CD4-positive, alpha-beta T cell treated with Interleukin-2 at 100 ng/mL for 4 hours (primary cell): ENCODE measurements around the gene PARP16.
"Not testable (repeated sequence)": the region's sequence is repeated elsewhere in the genome, so short reads cannot be mapped to it uniquely, and the experiment has no call there.

ENCODE experiments used
- DNase-seq: peaks from one replicate; pipeline ENCODE4 v3.0.0-alpha.2; 2020; ENCODE audit warnings: low spot score

PARP16 gene

DNA sequence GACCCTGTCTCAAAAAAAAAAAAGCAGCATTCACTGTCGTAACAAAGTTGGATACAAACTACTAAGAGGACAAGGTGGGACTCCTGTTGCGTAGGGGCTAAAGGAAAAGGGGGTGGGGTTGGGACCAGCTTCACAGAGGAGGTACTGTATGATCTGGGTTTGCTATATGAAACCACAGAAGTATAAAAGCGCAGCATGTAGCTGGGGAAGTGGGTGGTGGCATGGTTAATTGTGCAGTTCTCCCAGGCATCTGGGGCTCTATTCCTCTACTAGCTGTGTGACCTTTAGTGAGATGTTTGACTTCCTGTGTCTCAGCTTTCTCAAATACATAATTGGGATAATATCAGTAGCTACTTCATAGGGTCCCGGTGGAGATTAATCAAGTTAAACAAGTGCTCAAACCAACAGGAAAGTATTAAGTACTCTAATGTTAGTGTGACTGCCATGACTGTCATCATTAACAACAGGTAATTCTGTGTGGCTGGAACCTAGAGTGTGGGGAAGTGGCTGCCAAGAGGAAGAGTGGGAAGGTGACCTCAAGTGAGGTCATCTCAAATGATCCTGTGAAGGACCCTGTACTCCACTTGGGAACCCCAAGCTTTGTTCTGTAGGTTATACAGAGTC lies 11.5 kb downstream of the PARP16 start:
- DNase-seq: no peak

DNA sequence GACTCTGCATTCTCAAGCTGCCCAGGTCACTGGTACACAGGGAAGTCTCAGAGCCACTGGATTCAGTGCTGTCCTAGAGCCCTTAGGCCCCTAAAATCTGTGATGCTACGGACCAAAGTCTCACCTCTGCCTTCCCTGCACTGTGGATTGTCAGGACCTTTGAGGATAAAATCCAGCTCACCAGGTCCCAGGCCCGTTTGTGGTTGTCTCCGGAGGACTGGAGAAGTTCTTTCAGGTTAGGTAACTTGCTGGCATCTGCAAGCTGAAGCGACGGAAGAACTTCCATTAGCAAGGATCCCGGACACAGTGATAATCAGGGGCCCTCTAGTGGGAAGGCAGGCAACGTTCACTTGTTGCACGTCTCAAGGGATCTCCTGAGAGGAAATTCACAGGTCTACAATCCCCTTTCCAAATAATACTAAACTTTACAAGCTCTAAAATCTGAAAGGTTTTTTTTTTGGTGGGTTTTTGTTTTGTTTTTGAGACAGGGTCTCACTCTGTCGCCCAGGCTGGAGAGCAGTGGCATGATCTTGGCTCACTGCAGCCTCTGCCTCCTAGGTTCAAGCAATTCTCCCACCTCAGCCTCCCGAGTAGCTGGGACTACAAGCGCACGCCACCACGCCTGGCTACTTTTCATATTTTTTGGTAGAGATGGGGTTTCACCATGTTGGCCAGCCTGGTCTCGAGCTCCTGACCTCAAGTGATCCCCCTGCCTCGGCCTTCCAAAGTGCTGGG lies 15.7 kb downstream of the PARP16 start:
- not testable (repeated sequence) for DNase-seq

DNA sequence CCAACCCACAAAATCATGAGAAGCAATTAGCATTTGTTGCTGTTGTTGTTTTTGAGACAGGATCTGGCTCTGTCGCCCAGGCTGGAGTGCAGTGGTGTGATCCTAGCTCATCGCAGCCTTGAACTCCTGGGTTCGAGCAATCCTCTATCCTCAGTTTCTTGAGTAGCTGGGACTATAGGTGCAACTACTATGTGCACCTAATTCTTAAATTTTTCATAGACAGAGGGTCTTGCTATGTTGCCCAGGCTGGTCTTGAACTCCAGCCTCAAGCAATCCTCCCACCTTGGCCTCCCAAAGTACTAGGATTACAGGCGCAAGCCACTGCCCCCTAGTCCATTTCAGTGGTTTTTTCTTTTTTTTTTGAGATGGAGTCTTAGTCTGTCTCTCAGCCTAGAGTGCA lies 18.3 kb downstream of the PARP16 start:
- no peak for DNase-seq

DNA sequence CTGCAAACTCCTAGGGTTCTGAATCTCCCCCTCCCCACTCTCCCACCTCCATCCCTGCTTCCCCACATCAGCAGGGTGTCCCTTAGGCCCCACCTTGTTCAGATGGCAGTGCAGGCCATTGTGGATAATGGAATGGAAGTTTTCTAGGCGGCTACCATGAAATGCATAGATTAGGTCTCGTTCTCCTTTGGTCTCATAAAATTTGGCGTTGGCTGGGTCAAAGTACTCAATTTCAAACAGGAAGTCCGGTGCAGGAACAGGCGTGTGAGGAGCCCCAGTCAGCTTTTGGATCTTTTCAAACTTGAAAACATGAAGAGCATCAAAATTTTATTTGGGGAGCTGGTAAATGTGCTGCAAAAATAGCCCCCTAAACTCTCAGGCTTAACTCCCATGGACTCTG lies 20.2 kb downstream of the PARP16 start:
- DNase-seq: no peak

DNA sequence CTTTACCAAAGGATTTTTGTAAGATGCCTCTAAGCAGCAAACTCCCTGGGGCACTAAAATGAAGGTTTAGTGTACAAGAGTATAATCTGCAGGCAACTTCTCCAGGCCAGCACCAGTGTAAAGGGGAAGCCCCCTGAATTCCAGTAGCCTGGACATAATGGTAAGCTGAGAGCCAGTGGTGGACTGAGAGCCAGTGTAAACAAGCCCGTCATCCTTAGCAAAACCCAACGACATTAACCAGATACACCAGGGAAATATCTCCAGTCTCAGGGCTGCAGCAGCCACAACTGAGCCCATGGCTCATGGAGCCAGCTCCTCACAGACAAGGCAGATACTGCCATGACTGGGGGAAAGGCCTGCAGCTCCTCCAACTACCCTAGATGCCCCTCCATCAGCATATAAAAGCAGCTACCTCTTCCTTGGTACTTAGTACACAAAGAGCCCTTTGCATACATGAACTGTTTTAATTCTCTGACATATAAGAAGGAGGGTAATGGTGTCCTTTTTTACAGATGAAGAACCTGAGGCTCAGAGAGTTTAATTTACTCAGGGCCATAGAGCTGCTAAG lies 21.7 kb downstream of the PARP16 start:
- no peak for DNase-seq

DNA sequence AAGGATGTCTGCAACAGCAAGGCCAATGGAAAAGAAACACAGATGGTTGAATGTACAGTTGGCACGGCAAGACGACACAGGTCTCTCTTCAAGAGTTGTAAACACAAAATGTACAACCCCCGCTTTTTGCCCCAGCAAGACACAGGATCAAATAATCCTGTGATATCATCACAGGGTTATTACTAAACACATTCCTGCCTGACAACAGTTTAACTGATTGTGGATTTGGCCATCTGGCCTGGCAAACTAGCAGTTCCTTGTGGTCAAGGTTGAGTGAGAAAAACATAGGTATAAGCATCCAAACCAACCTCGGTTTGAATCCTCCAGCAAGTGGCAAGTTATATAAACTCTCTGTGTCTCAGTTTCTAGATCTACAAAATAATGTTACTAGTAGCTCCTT lies 23.4 kb downstream of the PARP16 start:
- no peak for DNase-seq

DNA sequence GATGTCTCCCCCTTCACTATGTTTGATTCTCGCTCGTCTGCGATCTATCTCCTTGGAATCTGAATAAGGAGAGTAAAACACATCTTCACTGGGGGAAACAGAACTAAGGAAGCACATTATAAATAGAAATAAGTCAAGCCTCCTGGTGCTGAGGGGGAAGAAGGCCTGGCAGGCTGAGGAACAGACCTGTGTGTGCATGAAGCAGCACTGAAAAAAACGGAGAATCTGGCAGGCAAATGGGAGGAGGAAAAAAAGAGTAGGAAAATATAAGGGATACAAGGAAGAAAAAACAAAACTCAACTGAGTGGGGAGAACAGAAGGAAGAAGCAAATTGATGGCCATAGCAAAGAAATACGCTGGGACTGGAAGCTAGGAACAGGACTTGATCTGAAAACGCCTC lies 25.7 kb downstream of the PARP16 start:
- no peak for DNase-seq

DNA sequence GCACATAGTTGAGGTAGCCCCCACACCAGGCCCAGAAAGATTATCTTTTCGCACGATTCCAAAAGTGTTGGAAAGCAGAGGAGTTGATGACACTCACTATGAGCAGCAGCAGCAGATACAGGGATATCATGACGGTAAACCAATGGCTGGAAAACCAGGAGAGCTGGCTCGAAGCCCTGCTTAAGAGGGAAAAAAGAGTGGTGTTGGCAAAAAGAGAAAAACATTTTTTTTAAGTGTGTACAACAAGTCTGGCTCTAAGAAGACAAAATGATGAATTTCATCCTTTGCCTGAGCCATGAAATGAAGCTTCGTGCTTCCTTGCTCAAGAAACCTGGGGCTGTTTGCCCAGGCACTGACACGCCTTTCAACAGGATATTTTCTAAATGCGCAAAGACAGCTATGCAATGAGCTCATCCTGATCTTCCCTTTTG lies 27.3 kb downstream of the PARP16 start:
- DNase-seq: no peak

DNA sequence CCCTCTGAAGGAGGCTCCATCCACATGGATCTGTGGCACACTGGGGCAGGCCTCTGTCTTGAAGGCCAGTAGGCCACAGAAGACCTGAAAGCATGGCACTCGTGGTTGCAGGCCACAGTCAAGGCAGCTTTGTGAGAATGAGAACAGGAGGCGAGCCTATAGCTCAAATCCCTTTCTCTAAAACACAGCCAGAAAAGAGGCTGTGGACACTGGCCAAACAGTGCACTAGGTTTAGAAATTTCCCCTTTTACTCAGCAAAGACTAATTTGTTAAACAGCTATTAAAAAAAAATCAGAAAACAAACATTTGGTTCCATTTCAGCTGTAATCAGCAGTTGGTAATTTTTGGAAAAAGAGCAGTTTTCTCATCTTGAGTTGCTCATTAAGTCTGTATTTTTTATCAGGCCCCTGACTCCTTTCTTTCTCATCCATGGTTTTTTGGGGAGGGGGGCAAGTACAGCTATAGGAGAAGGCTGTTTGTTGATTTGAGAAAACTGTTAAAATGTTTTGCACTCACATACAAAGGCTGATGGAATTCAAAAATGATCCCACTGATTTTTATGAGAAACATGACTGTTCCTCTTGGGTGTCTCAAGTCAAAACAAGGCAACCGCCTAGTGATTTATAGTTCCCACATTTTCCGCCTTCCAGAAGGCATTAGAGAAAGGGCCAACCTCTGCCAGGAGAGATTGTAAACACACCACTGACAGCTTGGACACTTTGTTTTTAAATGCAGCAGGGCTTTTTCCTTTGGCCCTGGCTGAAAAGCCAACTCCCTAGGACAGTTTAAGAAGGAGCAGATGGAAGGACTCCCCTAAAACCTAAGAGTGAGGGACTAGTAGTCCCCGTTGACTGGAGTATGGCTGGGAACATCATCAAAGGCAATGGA lies 28.1 kb downstream of the PARP16 start:
- no peak for DNase-seq

DNA sequence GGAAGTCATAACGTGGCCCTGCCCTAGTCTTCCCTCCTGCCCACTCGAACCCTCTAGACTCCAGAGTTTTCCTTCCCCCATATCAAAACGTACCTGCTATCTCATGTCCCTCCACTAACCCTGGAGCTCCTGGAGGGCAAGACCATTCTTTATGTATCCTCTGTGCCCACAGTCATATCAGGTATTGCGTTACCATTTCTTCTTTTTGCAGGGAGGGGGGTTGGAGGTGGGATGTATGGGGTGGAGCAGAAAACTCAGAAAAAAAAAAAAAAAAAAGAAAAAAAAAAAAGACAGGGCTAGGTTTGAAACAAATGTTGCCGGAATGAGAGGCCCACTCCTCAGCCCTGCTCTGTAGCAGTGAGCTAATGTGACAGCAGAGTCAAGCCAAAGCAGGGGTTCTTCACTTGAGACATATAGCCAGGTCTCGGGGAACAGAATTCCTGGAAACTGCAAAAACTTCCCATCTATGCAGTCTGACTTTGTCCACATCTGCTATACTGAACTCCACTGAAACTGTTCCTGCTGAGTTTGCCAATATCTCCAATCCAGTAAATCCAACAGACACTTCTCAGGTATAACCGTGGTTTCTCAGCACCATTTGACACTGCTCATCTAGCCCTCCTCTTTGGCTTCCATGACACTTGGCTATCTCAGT lies 31.1 kb downstream of the PARP16 start:
- no peak for DNase-seq

DNA sequence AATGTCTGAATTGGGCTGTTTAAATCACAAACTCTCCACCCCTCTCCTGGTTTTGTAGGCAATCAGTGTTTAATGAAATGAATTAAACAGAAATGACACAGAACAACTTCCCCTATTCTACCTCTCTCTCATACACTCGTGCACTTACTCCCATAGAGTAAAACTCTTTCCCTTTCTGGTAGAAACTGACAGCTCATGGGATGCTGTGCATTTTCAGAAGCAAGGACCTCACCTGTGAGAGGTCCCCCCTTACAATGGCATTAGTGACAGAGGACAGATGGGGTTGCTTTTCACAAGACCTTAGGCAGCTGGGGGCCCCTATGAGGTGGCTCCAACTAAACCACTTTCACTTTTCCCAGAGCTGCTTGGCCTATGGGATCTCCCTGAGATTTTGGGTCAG lies 31.9 kb downstream of the PARP16 start:
- no peak for DNase-seq

DNA sequence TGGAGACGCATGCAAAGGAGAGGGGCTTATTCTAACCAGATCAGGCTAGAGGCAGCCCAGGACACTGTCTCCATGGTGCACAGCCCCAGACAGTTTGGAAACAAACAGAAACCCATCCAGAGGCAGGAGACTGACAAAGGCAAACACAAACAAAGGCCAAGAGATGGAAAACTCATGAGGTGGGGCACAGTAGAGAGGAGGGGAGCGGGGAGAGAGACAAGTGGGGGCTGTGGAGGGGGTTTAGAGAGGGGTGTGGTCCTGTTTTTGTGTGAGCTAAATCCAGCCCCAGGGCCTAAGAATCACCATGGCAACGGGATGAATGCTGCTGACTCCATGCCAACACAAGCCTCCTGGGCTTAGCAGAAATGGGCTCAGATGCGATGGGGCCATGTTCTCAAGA lies 32.3 kb downstream of the PARP16 start:
- no peak for DNase-seq

DNA sequence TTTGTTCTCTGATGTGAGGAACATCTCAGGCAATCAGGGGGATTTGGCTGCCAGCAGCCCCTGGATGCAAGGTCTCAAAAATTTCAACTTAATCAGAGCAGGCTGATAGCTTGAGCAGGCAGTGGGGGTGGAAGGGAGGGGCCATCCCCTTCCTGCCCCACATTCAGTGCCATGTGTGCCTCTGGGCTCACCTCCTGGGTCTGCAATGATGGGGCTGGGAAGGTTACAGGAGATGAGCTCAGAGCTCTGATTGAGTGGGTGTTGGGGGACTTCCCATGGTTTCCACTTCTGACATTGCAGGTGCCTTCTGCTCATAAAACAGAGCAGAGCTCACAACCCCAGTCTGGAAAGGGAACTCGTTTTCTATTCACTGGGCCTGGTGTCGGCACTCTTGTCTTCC lies 37.0 kb downstream of the PARP16 start:
- DNase-seq: no peak

DNA sequence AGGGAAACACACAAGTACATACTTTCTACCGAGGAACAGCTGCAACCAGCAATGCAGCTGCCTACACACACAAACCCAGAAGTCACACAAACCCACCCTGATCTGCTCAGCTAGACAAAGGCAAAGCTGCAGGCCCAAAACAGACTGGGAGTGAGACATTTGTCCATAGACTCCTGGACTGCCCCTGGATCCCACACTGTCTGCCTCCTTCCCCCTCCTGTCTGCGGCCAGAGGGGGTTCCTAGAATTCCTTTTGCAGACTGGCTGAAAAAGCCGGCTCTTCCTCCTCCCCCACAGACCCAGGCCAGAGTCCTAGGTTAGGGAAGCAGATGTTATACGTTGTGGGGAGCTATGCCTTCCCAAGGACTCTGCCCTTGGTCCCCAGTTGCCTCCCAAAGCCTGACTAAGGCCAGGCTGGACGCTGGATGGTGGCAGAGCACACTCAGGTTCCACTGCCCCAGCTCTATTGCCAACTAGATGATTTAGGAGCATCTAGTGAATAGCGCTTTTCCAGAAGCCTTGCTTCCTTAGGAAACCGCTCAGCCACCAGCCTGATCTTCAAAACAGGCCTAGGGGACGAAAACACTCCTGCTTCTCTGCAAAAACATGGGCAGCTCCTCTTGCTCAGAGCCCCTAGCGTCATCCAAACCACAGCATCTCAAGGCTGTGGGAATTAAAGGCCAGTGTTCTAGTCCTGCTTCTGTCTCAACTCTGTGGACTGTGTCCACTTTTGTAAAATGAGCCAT lies 38.0 kb downstream of the PARP16 start:
- DNase-seq: no peak

DNA sequence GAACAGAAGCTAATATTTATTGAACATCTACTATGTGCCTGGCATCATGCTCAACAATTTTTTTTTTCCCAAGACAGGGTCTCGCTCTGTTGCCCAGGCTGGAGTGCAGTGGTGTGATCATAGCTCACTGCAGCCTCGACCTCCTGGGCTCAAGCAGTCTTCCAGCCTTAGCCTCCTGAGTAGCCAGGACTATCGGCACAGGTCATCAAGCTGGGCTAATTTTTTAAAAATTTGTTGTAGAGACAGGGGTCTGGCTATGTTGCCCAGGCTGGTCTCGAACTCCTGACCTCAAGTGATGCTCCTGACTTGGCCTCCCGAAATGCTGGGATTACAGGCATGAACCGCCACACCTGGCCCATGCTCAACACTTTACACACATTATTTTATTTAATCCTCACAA lies 39.7 kb downstream of the PARP16 start:
- no peak for DNase-seq

DNA sequence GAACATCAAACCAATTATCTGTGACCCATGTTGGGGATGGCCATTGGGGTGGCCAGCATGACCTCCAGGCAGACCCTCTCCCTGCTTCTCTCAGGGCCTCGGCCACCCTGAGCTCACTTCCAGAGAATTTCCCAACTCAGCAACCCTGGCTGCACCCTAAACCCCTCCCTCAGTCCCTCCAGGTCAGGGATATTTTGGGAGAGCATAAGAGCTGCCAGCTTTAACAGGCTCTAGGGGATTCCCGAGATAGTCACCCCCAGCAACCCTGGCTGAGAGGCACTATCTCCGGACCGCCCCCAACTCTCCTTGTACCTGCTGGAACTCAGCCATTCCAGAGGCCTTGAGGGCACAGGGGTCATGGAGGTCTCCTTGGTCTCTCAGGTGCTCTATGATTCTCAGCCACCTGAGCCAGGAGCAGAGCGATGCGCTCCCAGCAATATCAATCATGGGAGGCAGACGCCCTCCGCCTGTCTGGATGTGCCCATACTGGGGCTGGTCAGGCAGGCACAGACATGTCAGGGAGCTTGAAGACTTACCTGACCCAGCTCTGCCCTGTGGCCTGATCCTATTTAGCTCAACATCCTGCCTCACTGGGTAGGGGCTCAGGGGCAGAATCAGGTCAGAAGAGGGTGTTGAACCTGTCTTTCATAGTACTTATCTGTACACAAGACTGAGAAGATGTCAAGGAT lies 40.5 kb downstream of the PARP16 start:
- DNase-seq: no peak

DNA sequence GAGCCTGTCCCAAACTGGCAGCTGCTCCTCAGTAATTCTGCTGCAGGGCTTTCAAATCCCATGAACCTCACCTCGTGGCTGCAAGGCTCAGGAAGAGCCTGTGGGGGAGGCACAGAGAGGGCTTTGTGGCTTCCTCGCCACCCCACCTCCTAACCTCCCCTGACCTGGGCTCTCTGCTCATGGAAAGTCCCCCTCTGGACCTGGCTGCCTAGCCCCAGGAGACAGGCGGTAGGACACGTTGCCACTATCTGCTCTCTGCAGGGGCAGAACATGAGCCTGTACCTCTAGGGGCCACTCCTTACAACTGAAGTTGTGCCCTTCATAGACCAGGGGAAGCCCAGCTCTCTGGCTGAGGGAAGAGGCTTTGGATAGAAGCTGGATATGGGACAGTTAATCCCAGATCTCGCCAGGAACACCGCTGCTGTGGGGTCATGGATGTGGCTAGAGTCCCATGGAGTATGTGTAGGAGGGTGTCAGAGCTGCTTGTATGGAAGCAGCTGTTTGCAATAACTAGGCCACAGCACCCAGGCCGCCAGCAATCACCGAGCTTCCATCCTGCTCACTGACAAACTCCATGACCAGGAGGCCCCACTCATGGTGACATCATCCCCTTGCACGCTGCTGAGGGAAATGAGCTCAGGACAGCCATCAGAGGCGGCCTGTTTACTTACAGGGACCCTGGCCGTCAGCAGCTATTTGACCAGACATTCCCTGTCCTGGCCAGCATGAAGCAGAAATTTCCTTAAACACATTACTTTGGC lies 41.4 kb downstream of the PARP16 start:
- DNase-seq: no peak

DNA sequence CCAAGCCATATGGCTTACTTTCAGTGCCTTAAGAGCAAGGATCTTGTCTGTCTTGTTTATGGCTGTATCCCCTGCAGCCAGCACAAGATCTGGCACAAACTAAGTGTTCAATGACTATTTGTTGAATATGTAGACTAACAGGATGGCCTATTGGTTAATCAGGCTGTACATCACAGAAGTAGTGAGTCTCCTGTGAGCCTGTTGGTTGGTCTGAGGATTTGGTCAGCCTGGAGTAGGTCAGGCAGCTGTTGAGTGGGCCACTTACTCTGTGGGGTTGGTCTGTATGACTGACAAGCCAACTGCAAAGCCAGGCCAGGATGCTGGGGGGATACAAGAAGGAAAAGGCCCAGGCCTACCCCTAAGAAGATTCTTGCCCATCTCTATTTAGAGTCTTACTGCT lies 42.0 kb downstream of the PARP16 start:
- DNase-seq: no peak

DNA sequence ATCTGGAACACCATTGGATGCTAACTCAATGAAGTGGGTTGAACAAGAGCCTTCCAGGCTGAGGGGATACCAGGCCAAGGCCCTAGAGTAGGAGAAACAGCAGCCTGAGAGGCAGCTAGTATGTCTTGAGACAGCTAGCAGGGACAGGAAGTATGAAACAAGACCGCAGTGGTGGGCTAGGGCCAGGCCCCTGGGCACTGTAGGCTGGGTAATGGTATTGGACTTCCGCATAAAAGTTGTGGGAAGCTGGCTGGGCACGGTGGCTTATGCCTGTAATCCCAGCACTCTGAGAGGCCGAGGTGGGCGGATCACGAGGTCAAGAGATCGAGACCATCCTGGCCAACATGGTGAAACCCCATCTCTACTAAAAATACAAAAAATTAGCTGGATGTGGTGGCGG lies 50.2 kb downstream of the PARP16 start:
- DNase-seq: not testable (repeated sequence)

DNA sequence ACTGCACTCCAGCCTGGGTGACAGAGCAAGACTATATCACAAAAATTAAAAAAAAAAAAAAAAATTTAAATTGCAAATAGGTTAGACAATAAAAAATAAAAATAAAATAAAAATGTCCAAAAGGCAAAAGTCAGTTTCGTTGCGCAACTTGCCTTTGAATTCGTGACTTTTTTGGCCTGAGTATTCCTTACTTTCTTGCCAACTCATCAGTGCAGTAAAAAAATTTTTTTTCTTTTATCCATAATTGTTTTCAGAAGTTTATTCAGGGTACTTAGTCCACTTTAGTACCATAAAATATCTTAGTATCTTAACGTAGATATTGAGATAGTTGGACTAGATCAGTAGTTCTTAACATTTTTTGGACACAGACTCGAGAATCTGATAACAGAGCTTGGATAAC lies 53.0 kb downstream of the PARP16 start:
- no peak for DNase-seq
